IMR-90 (cell line): Measurements from ENCODE around the gene ELK3. TPM values are rescaled to one million over a fixed set of nuclear protein-coding genes. Genes with fewer than 3 reads are reported as not detected.

Experiments
- ATAC-seq: fragments of 200-7000 bp; cut with Tn5 transposase; 2 replicates; pipeline ENCODE4 v1.9.1; 2020; ENCODE audit warnings: low read depth, mild to moderate bottlenecking, moderate library complexity
- BruUV-seq: library from RNA; stranded (reverse); fragments of 400-500 nt; replicated peaks from 2 replicates; lab custom pipeline; 2021; lab: Mats Ljungman, UMichigan
- CTCF ChIA-PET: fragments of 300-600 bp; formaldehyde crosslinking; extraction: SDS; loops from one replicate; lab custom pipeline; 2021; ENCODE audit warnings: antibody characterized with exemption; lab: Yijun Ruan, JAX
- POLR2A ChIA-PET: fragments of 300-600 bp; sonication (Branson Sonifier 250); formaldehyde crosslinking; loops from one replicate; lab custom pipeline; 2022; ENCODE audit warnings: antibody characterized with exemption; ENCODE audit not compliant: unreplicated experiment; lab: Charles Lee
- DNase-seq: peaks from one replicate; pipeline ENCODE4 v3.0.0; 2013
- H2AFZ ChIP-seq: replicated peaks from 2 replicates; pipeline ENCODE3; 2013; ENCODE audit warnings: low read length, mild to moderate bottlenecking; ENCODE audit not compliant: poor library complexity
- H2AK5ac ChIP-seq: 2 replicates; pipeline ENCODE4 v1.6.1; 2013; ENCODE audit warnings: low read depth, low read length, inconsistent platforms
- H2AK9ac ChIP-seq: replicated peaks from 2 replicates; pipeline ENCODE3; 2013; ENCODE audit warnings: mild to moderate bottlenecking, low read depth, low read length, moderate library complexity; ENCODE audit not compliant: poor library complexity
- H2BK120ac ChIP-seq: 2 replicates; pipeline ENCODE4 v1.6.1; 2013; ENCODE audit warnings: low read depth, low read length, inconsistent platforms
- H2BK15ac ChIP-seq: 3 replicates; pipeline ENCODE4 v1.6.1; 2013; ENCODE audit warnings: low read depth, low read length, inconsistent platforms
- H2BK20ac ChIP-seq: 2 replicates; pipeline ENCODE4 v1.6.1; 2013; ENCODE audit warnings: low read depth, mild to moderate bottlenecking, inconsistent platforms, low read length, moderate library complexity
- H2BK5ac ChIP-seq: 2 replicates; pipeline ENCODE4 v1.6.1; 2013; ENCODE audit warnings: mild to moderate bottlenecking, low read depth, low read length, inconsistent platforms; ENCODE audit not compliant: poor library complexity, severe bottlenecking
- H3K14ac ChIP-seq: replicated peaks from 2 replicates; pipeline ENCODE4 v1.6.1; 2013; ENCODE audit warnings: low read depth, low read length, inconsistent platforms
- H3K18ac ChIP-seq: 2 replicates; pipeline ENCODE4 v1.6.1; 2013; ENCODE audit warnings: low read depth, low read length, control low read depth
- H3K23ac ChIP-seq: 2 replicates; pipeline ENCODE4 v1.6.1; 2013; ENCODE audit warnings: low read depth, low read length, inconsistent platforms
- H3K27ac ChIP-seq: 2 replicates; pipeline ENCODE4 v1.5.1; 2013; ENCODE audit warnings: mild to moderate bottlenecking, control low read depth, low read length; ENCODE audit not compliant: insufficient read depth
- H3K27me3 ChIP-seq: 2 replicates; pipeline ENCODE4 v1.6.1; 2013; ENCODE audit warnings: low read length; ENCODE audit not compliant: control insufficient read depth, insufficient read depth
- H3K36me3 ChIP-seq: 2 replicates; pipeline ENCODE4 v1.6.1; 2013; ENCODE audit warnings: low read length, mixed read lengths; ENCODE audit not compliant: control insufficient read depth, insufficient read depth
- H3K4ac ChIP-seq: 2 replicates; pipeline ENCODE4 v1.6.1; 2013; ENCODE audit warnings: low read depth, low read length, inconsistent platforms
- H3K4me1 ChIP-seq: 2 replicates; pipeline ENCODE4 v1.6.1; 2013; ENCODE audit warnings: low read length, mixed read lengths; ENCODE audit not compliant: control insufficient read depth, insufficient read depth
- H3K4me2 ChIP-seq: 2 replicates; pipeline ENCODE4 v1.6.1; 2013; ENCODE audit warnings: low read depth, mild to moderate bottlenecking, control low read depth, low read length, moderate library complexity
- H3K4me3 ChIP-seq: 2 replicates; pipeline ENCODE4 v1.5.1; 2013; ENCODE audit warnings: low read depth, mild to moderate bottlenecking, control low read depth, low read length, moderate library complexity; ENCODE audit not compliant: insufficient read depth
- H3K56ac ChIP-seq: 2 replicates; pipeline ENCODE4 v1.6.1; 2013; ENCODE audit warnings: low read length, inconsistent platforms; ENCODE audit not compliant: insufficient read depth; ENCODE audit errors: extremely low read depth
- H3K79me1 ChIP-seq, 2 experiments: 2 replicates each; pipeline ENCODE4 v1.6.1; 2013; ENCODE audit warnings: low read length in 2 of 2, inconsistent platforms in 1 of 2, low read depth in 1 of 2
- H3K9ac ChIP-seq: 2 replicates; pipeline ENCODE4 v1.6.1; 2013; ENCODE audit warnings: low read depth, low read length, control low read depth
- H3K9me1 ChIP-seq: 2 replicates; pipeline ENCODE4 v1.6.1; 2013; ENCODE audit warnings: low read length, inconsistent platforms; ENCODE audit not compliant: insufficient read depth
- H3K9me3 ChIP-seq: 2 replicates; pipeline ENCODE4 v1.6.1; 2013; ENCODE audit warnings: low read length; ENCODE audit not compliant: control insufficient read depth, insufficient read depth
- H4K20me1 ChIP-seq: 2 replicates; pipeline ENCODE4 v1.6.1; 2013; ENCODE audit warnings: low read length, inconsistent platforms; ENCODE audit not compliant: insufficient read depth
- H4K5ac ChIP-seq: 2 replicates; pipeline ENCODE4 v1.6.1; 2013; ENCODE audit warnings: mild to moderate bottlenecking, low read depth, low read length, control low read depth
- H4K8ac ChIP-seq, 2 experiments: 2 replicates each; pipeline ENCODE4 v1.6.1; 2013; ENCODE audit warnings: low read depth in 2 of 2, low read length in 2 of 2, control low read depth in 1 of 2, inconsistent platforms in 1 of 2
- H4K91ac ChIP-seq: 2 replicates; pipeline ENCODE4 v1.6.1; 2013; ENCODE audit warnings: low read depth, low read length, inconsistent platforms; ENCODE audit not compliant: insufficient read depth
- CEBPB ChIP-seq: IDR thresholded peaks from 2 replicates; pipeline ENCODE4 v1.6.1; 2012; ENCODE audit warnings: low read depth, low read length, improper control_type of control experiment
- CHD1 ChIP-seq: IDR thresholded peaks from 2 replicates; pipeline ENCODE4 v1.6.1; 2012; ENCODE audit warnings: low read depth, low read length, improper control_type of control experiment
- FOS ChIP-seq: fragments of 150-350 bp; IDR thresholded peaks from 2 replicates; pipeline ENCODE4 v1.6.1; 2016; ENCODE audit warnings: low read depth, low read length
- POLR2A ChIP-seq: IDR thresholded peaks from 2 replicates; pipeline ENCODE4 v1.6.1; 2012; ENCODE audit warnings: mild to moderate bottlenecking, low read depth, low read length
- RAD21 ChIP-seq: IDR thresholded peaks from 2 replicates; pipeline ENCODE4 v1.6.1; 2012; ENCODE audit warnings: low read length, improper control_type of control experiment
- WGBS, 2 experiments: methylation state at CpG; one replicate each; pipeline versions ENCODE4 v1.1.5 to v1.1.7; 2013; ENCODE audit warnings: missing lambda C conversion rate in 2 of 2; ENCODE audit not compliant: insufficient read length in 1 of 2; ENCODE audit errors: extremely low coverage in 2 of 2; 5-methylcytosine and 5-hydroxymethylcytosine counted together
- dilution Hi-C: fragments of 300-500 bp; cut with HindIII; formaldehyde crosslinking; loops from one replicate; pipeline ENCODE4 v1.14.3; 2018; ENCODE audit warnings: low sequenced_read_pairs; ENCODE audit not compliant: unreplicated experiment
- in situ Hi-C: fragments of 300-500 bp; cut with MboI; formaldehyde crosslinking; loops from 3 replicates; pipeline ENCODE4 v1.14.3; 2019; ENCODE audit warnings: low sequenced_read_pairs, inconsistent platforms, mixed read lengths
- intact Hi-C: fragments of 100-400 bp; cut with micrococcal nuclease; formaldehyde crosslinking; loops from 2 replicates; pipeline ENCODE4 v1.10.0; 2022
- polyA plus RNA-seq, 3 experiments: library from polyadenylated mRNA; depleted of rRNA; stranded (reverse); fragments of >200 nt; gene quantifications; 2 replicates each; pipeline ENCODE4 v1.2.3, GENCODE V29; 2012; ENCODE audit warnings: low replicate concordance in 1 of 3
- total RNA-seq: library from RNA; depleted of rRNA; stranded (reverse); fragments of >200 nt; gene quantifications from 2 replicates; pipeline ENCODE4 v1.2.3, GENCODE V29; 2012

ELK3 gene
- total and polyA plus RNA-seq, 2 of the 4 experiments (the other 2 are of a cell fraction), result 14.5 to 27.5 TPM

GRCh38 chr12:96206936-96207662 lies 12.9 kb downstream of the ELK3 start (continued):
- TF ChIP-seq CHD1 (no peak), FOS (no peak)

GRCh38 chr12:96208346-96208745 lies 14.2 kb downstream of the ELK3 start:
- Histone ChIP-seq H3K18ac (no peak overlapping the region), H2BK15ac (no peak overlapping the region), H2BK120ac (no peak overlapping the region), H3K56ac (no peak overlapping the region), H3K9me1 (peaks cover 15% of the 10 kb centered on the region; the same call in 1 of the 2 replicates), H3K4me3 (no peak overlapping the region), H3K79me1 (peaks cover 36 to 76% of the 10 kb centered on the region in 2 experiments), H3K36me3 (peaks cover 1% of the 10 kb centered on the region; the same call in 1 of the 2 replicates), H2AK9ac (no peak overlapping the region), H4K8ac (no peak overlapping the region), H3K9me3 (peaks cover 2% of the 10 kb centered on the region; the same call in 1 of the 2 replicates), H2BK20ac (no peak overlapping the region), H2AK5ac (no peak overlapping the region), H3K27me3 (no peaks in the 10 kb centered on the region), H3K4me2 (peak overlapping the region; percentile 25; the same call in 1 of the 2 replicates), H3K9ac (no peak overlapping the region), H3K14ac (no peak overlapping the region), H3K4ac (no peak overlapping the region), H3K4me1 (peaks cover 13% of the 10 kb centered on the region), H3K23ac (no peak overlapping the region), H4K91ac (no peak overlapping the region), H2AFZ (no peak overlapping the region), H3K27ac (0 out of 2 replicates have a peak overlapping the region, but pooled peaks have one; percentile 15), H2BK5ac (no peak overlapping the region), H4K20me1 (peaks cover 36% of the 10 kb centered on the region), H4K5ac (no peak overlapping the region)
- ChIA-PET POLR2A (no interaction called here), CTCF (interaction anchor here (0.6 kb wide), 2 partner anchors 19 to 151 kb away, joined by 3 read pairs; no protein-coding TSS in a partner anchor)
- TF ChIP-seq CEBPB (peak; percentile 94), POLR2A (no peak), RAD21 (no peak)
- ATAC-seq, result peak; percentile 84
- BruUV-seq, result no TSS peak
- dilution Hi-C loops (no loop called here), intact Hi-C loops (no loop called here), in situ Hi-C loops (loop anchor here (10.0 to 25.0 kb wide), 2 partner anchors 306 to 596 kb away; no protein-coding TSS in a partner anchor)
- peak; percentile 86 for DNase-seq
- WGBS, 2 experiments, result no CpG with 5 or more reads among the region's 2 CpGs
